Endothelial cell of umbilical vein (primary cell): ENCODE measurements around the gene ADH7. TPM values are rescaled to one million over a fixed set of nuclear protein-coding genes. Genes with fewer than 3 reads are reported as not detected.

Experiments used
- BruUV-seq: library from RNA; stranded (reverse); fragments of 400-500 nt; replicated peaks from 2 replicates; lab custom pipeline; 2021; lab: Mats Ljungman, UMichigan
- CTCF ChIA-PET: fragments of 300-600, 350-600 bp; sonication (Branson Sonifier 250); formaldehyde crosslinking; loops from one replicate; lab custom pipeline; 2021; ENCODE audit warnings: antibody characterized with exemption, inconsistent platforms; lab: Charles Lee
- POLR2A ChIA-PET: fragments of 300-600, 350-600 bp; sonication (Branson Sonifier 250); formaldehyde crosslinking; loops from one replicate; lab custom pipeline; 2021; ENCODE audit warnings: antibody characterized with exemption, inconsistent platforms; lab: Charles Lee
- DNase-seq: peaks from one replicate; pipeline ENCODE4 v3.0.0-alpha.2; 2011; ENCODE audit warnings: low read depth, low spot score
- FAIRE-seq: peaks from 2 replicates; lab custom pipeline; 2011; peaks lifted over from hg19 to GRCh38; lab: Jason Lieb, UNC
- H2AFZ ChIP-seq: 2 replicates; pipeline ENCODE4 v1.6.0; 2012; ENCODE audit warnings: low read depth, low read length, control low read depth, inconsistent platforms
- H3K27ac ChIP-seq: 2 replicates; pipeline ENCODE4 v1.5.1; 2011; ENCODE audit warnings: low read depth, mild to moderate bottlenecking, control low read depth, low read length, moderate library complexity; ENCODE audit not compliant: insufficient read depth
- H3K27me3 ChIP-seq, 2 experiments: 2 replicates each; pipeline versions ENCODE4 v1.6.0 to v1.6.1; 2011; ENCODE audit warnings: low read length in 2 of 2, mixed read lengths in 1 of 2; ENCODE audit not compliant: control insufficient read depth in 2 of 2, insufficient read depth in 2 of 2
- H3K36me3 ChIP-seq, 2 experiments: 2 replicates in 1 of 2; 3 replicates in 1 of 2; pipeline ENCODE4 v1.5.1; 2011; ENCODE audit warnings: low read length in 2 of 2, mild to moderate bottlenecking in 1 of 2, moderate library complexity in 1 of 2; ENCODE audit not compliant: control insufficient read depth in 2 of 2, insufficient read depth in 2 of 2; ENCODE audit errors: extremely low read depth in 1 of 2
- H3K4me1 ChIP-seq: 3 replicates; pipeline ENCODE4 v1.5.1; 2011; ENCODE audit warnings: mild to moderate bottlenecking, low read length; ENCODE audit not compliant: control insufficient read depth, insufficient read depth; ENCODE audit errors: extremely low read depth
- H3K4me2 ChIP-seq: 2 replicates; pipeline ENCODE4 v1.6.1; 2011; ENCODE audit warnings: low read length, control low read depth, mixed read lengths; ENCODE audit not compliant: insufficient read depth
- H3K4me3 ChIP-seq, 3 experiments: fragments of 200-600 bp in 1 of 3; sonication (generic), shearing (Covaris generic) in 1 of 3; replicated peaks in 1 of 3; 2 replicates each; pipeline ENCODE4 v1.5.1; 2011 to 2016; ENCODE audit warnings: control low read depth in 3 of 3, low read length in 3 of 3, mild to moderate bottlenecking in 2 of 3, inconsistent platforms in 1 of 3, low read depth in 1 of 3, moderate library complexity in 1 of 3; ENCODE audit not compliant: insufficient read depth in 1 of 3
- H3K79me2 ChIP-seq: 2 replicates; pipeline ENCODE4 v1.6.0; 2012; ENCODE audit warnings: low read length, inconsistent platforms; ENCODE audit not compliant: control insufficient read depth, insufficient read depth
- H3K9ac ChIP-seq: replicated peaks from 2 replicates; pipeline ENCODE3; 2011; ENCODE audit warnings: low read length, control low read depth; ENCODE audit not compliant: insufficient read depth; ENCODE audit errors: extremely low read depth
- H3K9me1 ChIP-seq: replicated peaks from 3 replicates; pipeline ENCODE4 v1.6.0; 2011; ENCODE audit warnings: mild to moderate bottlenecking, low read length; ENCODE audit not compliant: control insufficient read depth, insufficient read depth; ENCODE audit errors: extremely low read depth
- H3K9me3 ChIP-seq: replicated peaks from 2 replicates; pipeline ENCODE4 v1.5.1; 2012; ENCODE audit warnings: low read length, inconsistent platforms; ENCODE audit not compliant: control insufficient read depth, insufficient read depth
- H4K20me1 ChIP-seq: replicated peaks from 2 replicates; pipeline ENCODE3; 2011; ENCODE audit warnings: mild to moderate bottlenecking, low read length; ENCODE audit not compliant: control insufficient read depth, insufficient read depth; ENCODE audit errors: extremely low read depth
- GATA2 ChIP-seq: IDR thresholded peaks from 2 replicates; pipeline ENCODE4 v1.7.0; 2011; ENCODE audit warnings: low read depth, mild to moderate bottlenecking, moderate library complexity, mixed read lengths, low read length; ENCODE audit not compliant: insufficient read length, insufficient read depth
- dilution Hi-C: fragments of 300-500 bp; cut with MboI; formaldehyde crosslinking; loops from one replicate; pipeline ENCODE4 v1.15.0; 2019; ENCODE audit warnings: low sequenced_read_pairs; ENCODE audit not compliant: extremely low pct_ligation_motif_present
- intact Hi-C: fragments of 100-400 bp; cut with micrococcal nuclease; formaldehyde crosslinking; loops from one replicate; pipeline ENCODE4 v1.10.0; 2022
- polyA plus RNA-seq, 4 experiments: library from polyadenylated mRNA; depleted of rRNA in 3 of 4; stranded (reverse) in 3 of 4; unstranded in 1 of 4; fragments of >200 nt; gene quantifications; 2 replicates each; pipeline versions ENCODE4 v1.2.1 to v1.2.3, GENCODE V29; 2011 to 2012; ENCODE audit warnings: missing spikeins in 1 of 4
- total RNA-seq: library from RNA; stranded (reverse); gene quantifications from 2 replicates; pipeline ENCODE4 v1.2.3, GENCODE V29; 2021
- TF ChIP-seq, protein P1 (sequence below), 2 donors: IDR thresholded peaks; 1 replicate in 1 of 2; 2 replicates in 1 of 2; pipeline ENCODE4 v1.5.1; 2011; ENCODE audit warnings: low read length in 2 of 2, mild to moderate bottlenecking in 2 of 2, moderate library complexity in 2 of 2, control low read depth in 1 of 2, inconsistent platforms in 1 of 2, low read depth in 1 of 2; ENCODE audit not compliant: insufficient read depth in 1 of 2; ENCODE audit errors: extremely low read depth in 1 of 2

The ADH7 gene
- total and polyA plus RNA-seq, 2 donors (not counting 3 experiments of a cell fraction or from before 2014, with no cell fraction given), result not detected

DNA sequence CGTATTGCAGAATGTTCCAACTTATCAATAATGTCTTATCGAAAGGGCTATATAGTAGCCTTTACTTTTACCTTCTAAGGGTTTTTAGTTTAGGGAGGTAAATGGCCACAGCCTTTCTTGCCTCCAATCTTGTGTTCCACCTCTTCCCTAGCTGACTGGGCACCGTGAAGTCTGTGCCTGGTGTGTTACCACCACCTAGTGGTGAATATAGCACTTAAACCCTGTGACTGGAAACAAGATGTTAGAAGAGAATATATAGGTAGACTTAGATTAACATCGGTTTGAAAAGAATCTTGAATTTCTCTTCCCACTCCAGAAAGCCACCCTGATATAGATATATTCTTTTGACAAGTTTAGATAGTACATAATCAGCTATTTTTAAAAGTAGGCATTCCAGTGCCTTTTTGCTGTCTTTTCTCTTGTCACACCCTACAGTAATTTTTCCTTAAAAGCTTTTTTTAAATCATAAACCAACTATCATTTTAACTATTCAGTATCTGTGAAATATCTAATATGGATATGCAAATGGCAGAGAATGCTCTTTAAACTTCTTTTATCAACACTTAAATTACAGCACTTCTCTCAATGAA is 27.8 kb upstream of the ADH7 start:
- no peak overlapping the region for H3K4me2 ChIP-seq
- no peaks in the 10 kb centered on the region for H4K20me1 ChIP-seq
- no peaks in the 10 kb centered on the region for H3K9me3 ChIP-seq
- H3K79me2 ChIP-seq, result no peaks in the 10 kb centered on the region
- intact Hi-C loops (loop anchor here (1.0 to 10.0 kb wide), 6 partner anchors 342 to 1476 kb away; no protein-coding TSS in a partner anchor), dilution Hi-C loops (no loop called here)
- H3K9ac ChIP-seq, result no peak overlapping the region
- no peak overlapping the region for H2AFZ ChIP-seq
- H3K36me3 ChIP-seq, result no peaks in the 10 kb centered on the region
- H3K9me1 ChIP-seq, result no peaks in the 10 kb centered on the region
- no peaks in the 10 kb centered on the region for H3K4me1 ChIP-seq
- no peak overlapping the region for H3K27ac ChIP-seq
- DNase-seq (peak; percentile 61), FAIRE-seq (peak; percentile 78)
- no peak overlapping the region for H3K4me3 ChIP-seq
- ChIA-PET CTCF (interaction anchor here (0.6 to 2.0 kb wide), 25 partner anchors 12 to 1742 kb away, joined by 3 to 14 read pairs (median 4); partner anchors contain the start of gene METAP1), POLR2A (no interaction called here)
- peaks cover 0 to 13% of the 10 kb centered on the region in 2 experiments for H3K27me3 ChIP-seq
- no TSS peak for BruUV-seq
- TF ChIP-seq, protein P1, sequence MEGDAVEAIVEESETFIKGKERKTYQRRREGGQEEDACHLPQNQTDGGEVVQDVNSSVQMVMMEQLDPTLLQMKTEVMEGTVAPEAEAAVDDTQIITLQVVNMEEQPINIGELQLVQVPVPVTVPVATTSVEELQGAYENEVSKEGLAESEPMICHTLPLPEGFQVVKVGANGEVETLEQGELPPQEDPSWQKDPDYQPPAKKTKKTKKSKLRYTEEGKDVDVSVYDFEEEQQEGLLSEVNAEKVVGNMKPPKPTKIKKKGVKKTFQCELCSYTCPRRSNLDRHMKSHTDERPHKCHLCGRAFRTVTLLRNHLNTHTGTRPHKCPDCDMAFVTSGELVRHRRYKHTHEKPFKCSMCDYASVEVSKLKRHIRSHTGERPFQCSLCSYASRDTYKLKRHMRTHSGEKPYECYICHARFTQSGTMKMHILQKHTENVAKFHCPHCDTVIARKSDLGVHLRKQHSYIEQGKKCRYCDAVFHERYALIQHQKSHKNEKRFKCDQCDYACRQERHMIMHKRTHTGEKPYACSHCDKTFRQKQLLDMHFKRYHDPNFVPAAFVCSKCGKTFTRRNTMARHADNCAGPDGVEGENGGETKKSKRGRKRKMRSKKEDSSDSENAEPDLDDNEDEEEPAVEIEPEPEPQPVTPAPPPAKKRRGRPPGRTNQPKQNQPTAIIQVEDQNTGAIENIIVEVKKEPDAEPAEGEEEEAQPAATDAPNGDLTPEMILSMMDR (IDR thresholded peaks at IDR 0.05; ENCODE audit: extremely low read depth in 1 of 2, insufficient read depth in 1 of 2, low read depth in 1 of 2, low read length in 2 of 2), result peak; percentile 56 to 65
- TF ChIP-seq GATA2, result no peak
